A673 (cell line): ENCODE measurements around the gene MSL3. TPM values are rescaled to one million over a fixed set of nuclear protein-coding genes. Genes with fewer than 3 reads are reported as not detected.

Source experiments
- BruUV-seq: library from RNA; stranded (reverse); fragments of 400-500 nt; replicated peaks from 2 replicates; lab custom pipeline; 2021; lab: Mats Ljungman, UMichigan
- CTCF ChIA-PET: fragments of 300-600 bp; sonication (Branson Sonifier 250); formaldehyde crosslinking; loops from one replicate; lab custom pipeline; 2022; ENCODE audit warnings: antibody characterized with exemption; lab: Charles Lee
- POLR2A ChIA-PET: fragments of 300-600 bp; sonication (Branson Sonifier 250); formaldehyde crosslinking; loops from one replicate; lab custom pipeline; 2022; ENCODE audit warnings: antibody characterized with exemption; ENCODE audit not compliant: low non-redundant PET; lab: Charles Lee
- DNase-seq: peaks from one replicate; pipeline ENCODE4 v3.0.0-alpha.2; 2015; ENCODE audit warnings: low spot score
- H3K27ac ChIP-seq: fragments of 200-600 bp; sonication (generic); 2 replicates; pipeline ENCODE4 v1.5.1; 2016; ENCODE audit warnings: mixed run types, low read depth, mild to moderate bottlenecking, mixed read lengths, antibody characterized with exemption, low read length; ENCODE audit not compliant: poor library complexity, severe bottlenecking
- H3K27me3 ChIP-seq: fragments of 200-600 bp; sonication (generic); replicated peaks from 2 replicates; pipeline ENCODE4 v1.6.1; 2017; ENCODE audit warnings: mixed run types, low read depth, mild to moderate bottlenecking, mixed read lengths, antibody characterized with exemption, low read length; ENCODE audit not compliant: insufficient read depth, poor library complexity
- H3K36me3 ChIP-seq: fragments of 200-600 bp; sonication (generic); 2 replicates; pipeline ENCODE4 v1.6.1; 2016; ENCODE audit warnings: mixed run types, mild to moderate bottlenecking, mixed read lengths, antibody characterized with exemption, low read length; ENCODE audit not compliant: insufficient read depth, poor library complexity, severe bottlenecking
- H3K4me1 ChIP-seq: fragments of 200-600 bp; sonication (generic); 2 replicates; pipeline ENCODE4 v1.6.1; 2017; ENCODE audit warnings: mixed run types, mild to moderate bottlenecking, mixed read lengths, antibody characterized with exemption, low read length; ENCODE audit not compliant: insufficient read depth, poor library complexity, severe bottlenecking
- H3K4me3 ChIP-seq: fragments of 200-600 bp; sonication (generic); 2 replicates; pipeline ENCODE4 v1.5.1; 2016; ENCODE audit warnings: low read depth, mixed run types, mild to moderate bottlenecking, mixed read lengths, low read length; ENCODE audit not compliant: poor library complexity, severe bottlenecking
- H3K9me3 ChIP-seq: fragments of 200-600 bp; sonication (generic); 2 replicates; pipeline ENCODE4 v1.6.1; 2016; ENCODE audit warnings: mixed run types, low read depth, mild to moderate bottlenecking, mixed read lengths, antibody characterized with exemption, low read length; ENCODE audit not compliant: poor library complexity, severe bottlenecking
- EZH2 ChIP-seq: fragments of 200-600 bp; sonication (generic); IDR thresholded peaks from 2 replicates; pipeline ENCODE4 v1.6.1; 2017; ENCODE audit warnings: borderline replicate concordance, low read depth, mild to moderate bottlenecking, mixed read lengths, antibody characterized with exemption, low read length; ENCODE audit not compliant: poor library complexity, severe bottlenecking
- intact Hi-C: fragments of 100-400 bp; cut with micrococcal nuclease; formaldehyde crosslinking; loops from one replicate; pipeline ENCODE4 v1.10.0; 2022; ENCODE audit not compliant: unreplicated experiment
- total RNA-seq: library from RNA; stranded (reverse); gene quantifications from 2 replicates; pipeline ENCODE4 v1.2.3, GENCODE V29; 2021
- TF ChIP-seq, protein P1 (sequence below): fragments of 300-800, 200-600 bp; sonication (generic); conservative IDR thresholded peaks from 2 replicates; pipeline ENCODE4 v1.5.1; 2017; ENCODE audit warnings: low read depth, mild to moderate bottlenecking, antibody characterized with exemption, low read length, moderate library complexity, mixed read lengths

The MSL3 gene
- total RNA-seq, 1 experiment from 2014 or later = 15.8 TPM

DNA sequence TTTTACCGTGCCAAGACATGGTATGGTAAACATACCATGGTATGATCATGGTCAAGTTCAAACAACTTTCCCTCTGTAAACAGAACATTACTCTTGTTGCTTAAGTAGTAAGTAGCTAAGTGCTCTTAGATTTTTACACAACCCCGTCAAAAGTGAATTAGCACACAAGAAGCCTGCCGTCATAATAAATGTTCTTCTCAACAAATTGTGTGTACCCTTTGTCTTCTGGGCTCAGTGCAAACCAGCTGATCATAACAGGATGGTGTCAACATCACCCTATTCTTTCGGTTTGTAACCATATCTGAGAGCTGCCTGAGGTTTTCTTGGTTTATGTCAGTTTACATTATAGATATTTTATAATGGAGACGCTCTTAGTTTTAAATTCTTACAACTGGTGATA lies 28.8 kb downstream of the MSL3 start:
- TF ChIP-seq EZH2 = no peak
- TF ChIP-seq, protein P1, sequence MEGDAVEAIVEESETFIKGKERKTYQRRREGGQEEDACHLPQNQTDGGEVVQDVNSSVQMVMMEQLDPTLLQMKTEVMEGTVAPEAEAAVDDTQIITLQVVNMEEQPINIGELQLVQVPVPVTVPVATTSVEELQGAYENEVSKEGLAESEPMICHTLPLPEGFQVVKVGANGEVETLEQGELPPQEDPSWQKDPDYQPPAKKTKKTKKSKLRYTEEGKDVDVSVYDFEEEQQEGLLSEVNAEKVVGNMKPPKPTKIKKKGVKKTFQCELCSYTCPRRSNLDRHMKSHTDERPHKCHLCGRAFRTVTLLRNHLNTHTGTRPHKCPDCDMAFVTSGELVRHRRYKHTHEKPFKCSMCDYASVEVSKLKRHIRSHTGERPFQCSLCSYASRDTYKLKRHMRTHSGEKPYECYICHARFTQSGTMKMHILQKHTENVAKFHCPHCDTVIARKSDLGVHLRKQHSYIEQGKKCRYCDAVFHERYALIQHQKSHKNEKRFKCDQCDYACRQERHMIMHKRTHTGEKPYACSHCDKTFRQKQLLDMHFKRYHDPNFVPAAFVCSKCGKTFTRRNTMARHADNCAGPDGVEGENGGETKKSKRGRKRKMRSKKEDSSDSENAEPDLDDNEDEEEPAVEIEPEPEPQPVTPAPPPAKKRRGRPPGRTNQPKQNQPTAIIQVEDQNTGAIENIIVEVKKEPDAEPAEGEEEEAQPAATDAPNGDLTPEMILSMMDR = no peak
- no peak for DNase-seq
- CTCF ChIA-PET = interaction anchor here (0.6 kb wide), 1 partner anchor 982 kb away, joined by 3 read pairs; no protein-coding TSS in a partner anchor
- BruUV-seq = no TSS peak
- intact Hi-C loops = loop anchor here (1.0 kb wide), 1 partner anchor 121 kb away; no protein-coding TSS in a partner anchor
- no peak overlapping the region for H3K27ac ChIP-seq
- no peaks in the 10 kb centered on the region for H3K36me3 ChIP-seq
- peaks cover 11% of the 10 kb centered on the region for H3K27me3 ChIP-seq
- H3K9me3 ChIP-seq = no peaks in the 10 kb centered on the region
- no peaks in the 10 kb centered on the region for H3K4me1 ChIP-seq
- POLR2A ChIA-PET = no interaction called here
- H3K4me3 ChIP-seq = no peak overlapping the region

DNA sequence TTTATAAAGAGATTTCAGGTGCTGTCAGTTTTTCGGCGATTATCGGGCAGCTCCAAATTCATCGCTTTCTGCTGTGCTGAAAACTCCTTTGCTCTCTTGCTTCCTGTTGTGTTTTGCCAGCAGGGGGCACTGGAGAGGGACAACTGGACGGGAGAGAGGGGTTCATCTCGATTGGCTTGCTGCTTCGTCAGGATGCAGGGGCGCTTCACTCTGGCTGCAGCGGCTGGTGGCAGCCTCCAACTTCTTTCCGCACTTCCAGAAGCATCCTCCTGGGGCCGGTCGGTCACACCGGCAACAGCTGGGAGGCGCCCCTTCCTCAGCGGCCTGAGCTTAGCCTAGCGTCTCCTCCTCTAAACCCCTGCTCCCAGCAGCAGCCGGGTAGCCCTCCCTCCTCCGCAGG lies 29.5 kb downstream of the MSL3 start:
- intact Hi-C loops = loop anchor here (1.0 kb wide), 1 partner anchor 121 kb away; no protein-coding TSS in a partner anchor
- no peak overlapping the region for H3K27ac ChIP-seq
- peaks cover 11% of the 10 kb centered on the region for H3K27me3 ChIP-seq
- TF ChIP-seq, protein P1 = peak; percentile 66
- no peak for TF ChIP-seq EZH2
- H3K4me1 ChIP-seq = no peaks in the 10 kb centered on the region
- H3K36me3 ChIP-seq = no peaks in the 10 kb centered on the region
- no peaks in the 10 kb centered on the region for H3K9me3 ChIP-seq
- no peak overlapping the region for H3K4me3 ChIP-seq
- POLR2A ChIA-PET = no interaction called here
- CTCF ChIA-PET = interaction anchor here (0.6 kb wide), 1 partner anchor 983 kb away, joined by 3 read pairs; no protein-coding TSS in a partner anchor
- DNase-seq = peak; percentile 72
- no TSS peak for BruUV-seq

DNA sequence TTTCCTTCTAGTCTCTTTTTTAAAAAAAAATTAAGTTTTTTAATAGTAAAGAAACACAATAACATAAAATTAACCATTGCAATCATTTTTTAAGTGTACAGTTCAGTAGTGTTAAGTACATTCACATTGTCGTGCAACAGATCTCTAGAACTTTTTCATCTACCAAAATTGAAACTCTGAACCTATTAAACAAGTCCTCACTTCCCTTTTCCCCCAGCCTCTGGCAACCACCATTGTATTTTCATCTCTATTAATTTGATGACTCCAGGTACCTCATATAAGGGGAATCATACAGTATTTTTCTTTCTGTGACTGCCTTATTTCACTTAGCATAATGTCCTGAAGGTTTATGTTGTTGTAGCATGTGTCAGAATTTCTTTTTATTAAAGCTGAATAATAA lies 31.8 kb downstream of the MSL3 start:
- DNase-seq = no peak
- intact Hi-C loops = no loop called here
- no peaks in the 10 kb centered on the region for H3K9me3 ChIP-seq
- peaks cover 8% of the 10 kb centered on the region for H3K27me3 ChIP-seq
- H3K27ac ChIP-seq = no peak overlapping the region
- no peak overlapping the region for H3K4me3 ChIP-seq
- no peaks in the 10 kb centered on the region for H3K36me3 ChIP-seq
- CTCF ChIA-PET = no interaction called here
- no peaks in the 10 kb centered on the region for H3K4me1 ChIP-seq
- no peak for TF ChIP-seq EZH2
- TF ChIP-seq, protein P1 = no peak
- BruUV-seq = no TSS peak
- POLR2A ChIA-PET = no interaction called here
